Gastrocnemius medialis (tissue), 4 donors: ENCODE data around the gene SLX4IP. TPM values are rescaled to one million over a fixed set of nuclear protein-coding genes. Genes with fewer than 3 reads are reported as not detected.
A peak's percentile ranks its signal among the peaks of the same experiment; 100 is the strongest.

Source experiments
- ATAC-seq, 2 donors: fragments of 150-250 bp; one replicate each; pipeline ENCODE4 v1.9.1; 2016
- DNase-seq, 2 donors: peaks; one replicate each; pipeline ENCODE4 v3.0.0-alpha.2; 2019
- H3K27ac ChIP-seq, 4 donors: fragments of 200-600 bp; sonication (generic); 1 replicate in 1 of 4; 2 replicates in 3 of 4; pipeline ENCODE4 v1.5.1; 2016 to 2018; ENCODE audit warnings: mild to moderate bottlenecking in 2 of 4, moderate library complexity in 1 of 4
- H3K27me3 ChIP-seq, 3 donors: fragments of 200-600 bp; sonication (generic) in 2 of 3; 1 replicate in 1 of 3; 2 replicates in 2 of 3; pipeline versions ENCODE4 v1.5.1 to v1.6.0; 2016 to 2019; ENCODE audit warnings: mild to moderate bottlenecking in 1 of 3, moderate library complexity in 1 of 3
- H3K36me3 ChIP-seq, 2 donors: fragments of 200-600 bp; sonication (generic) in 1 of 2; one replicate each; pipeline ENCODE4 v1.5.1; 2017 to 2018
- H3K4me1 ChIP-seq, 2 donors: fragments of 200-600 bp; sonication (generic) in 1 of 2; one replicate each; pipeline ENCODE4 v1.5.1; 2016 to 2017; ENCODE audit warnings: mild to moderate bottlenecking in 2 of 2
- H3K4me3 ChIP-seq, 4 donors: fragments of 200-600 bp; sonication (generic) in 3 of 4; 1 replicate in 1 of 4; 2 replicates in 3 of 4; pipeline ENCODE4 v1.5.1; 2016 to 2019; ENCODE audit warnings: mild to moderate bottlenecking in 2 of 4
- H3K9me3 ChIP-seq, 3 donors: fragments of 200-600 bp; sonication (generic) in 2 of 3; 1 replicate in 1 of 3; 2 replicates in 2 of 3; pipeline ENCODE4 v1.5.1; 2016 to 2019
- CTCF ChIP-seq, 5 experiments: fragments of 450-650 bp in 3 of 5; fragments of 200-600 bp in 2 of 5; sonication (generic) in 2 of 5; IDR thresholded peaks in 4 of 5; conservative IDR thresholded peaks in 1 of 5; 1 replicate in 4 of 5; 2 replicates in 1 of 5; pipeline ENCODE4 v1.5.1; 2016 to 2019; ENCODE audit warnings: antibody characterized with exemption in 5 of 5, mild to moderate bottlenecking in 3 of 5, moderate library complexity in 3 of 5
- POLR2A ChIP-seq, 2 donors: fragments of 450-650 bp; IDR thresholded peaks; one replicate each; pipeline ENCODE4 v1.6.1; 2017; ENCODE audit warnings: antibody characterized with exemption in 2 of 2, mild to moderate bottlenecking in 2 of 2, moderate library complexity in 2 of 2
- in situ Hi-C, 4 donors: fragments of 200-750 bp; cut with MboI; loops; one replicate each; pipeline versions ENCODE4 v1.15.0 to v1.8.0; 2017; ENCODE audit warnings: low sequenced_read_pairs in 4 of 4
- intact Hi-C: fragments of 100-400 bp; cut with DNase I; formaldehyde crosslinking; loops from one replicate; pipeline ENCODE4 v1.15.1; 2023; ENCODE audit warnings: low total_unique reads
- total RNA-seq, 4 donors: library from RNA; depleted of rRNA; stranded (reverse); fragments of >200 nt; gene quantifications; one replicate each; pipeline versions ENCODE4 v1.1.0 to v1.2.3, GENCODE V29; 2016

The SLX4IP gene
- total RNA-seq, 4 donors from 2014 or later = 0.22 to 1.3 (median 0.71) TPM

DNA sequence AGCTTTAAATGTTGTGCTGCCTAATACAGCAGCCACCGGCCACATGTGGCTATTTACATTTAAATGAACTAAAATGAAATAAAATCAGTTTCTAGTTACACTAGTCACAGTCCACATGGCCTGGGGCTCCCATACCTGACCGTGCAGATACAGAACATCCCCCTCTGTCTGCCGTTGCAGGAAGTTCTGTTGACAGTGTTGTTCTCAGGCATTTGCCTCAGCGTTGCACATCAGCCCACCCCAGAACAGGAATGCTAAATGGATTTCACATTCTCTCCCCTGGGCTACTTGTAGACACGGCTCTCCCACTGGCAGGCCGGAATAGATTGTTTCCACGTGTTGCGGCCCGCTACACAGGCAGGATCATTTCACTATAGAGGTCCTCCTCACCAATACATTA lies 212.4 kb downstream of the SLX4IP start:
- Histone ChIP-seq H3K36me3 (peaks cover 0 to 42% of the 10 kb centered on the region in 2 donors), H3K4me3 (no peak overlapping the region), H3K4me1 (peaks cover 2 to 16% of the 10 kb centered on the region in 2 donors), H3K27ac (peak overlapping the region in 3 of 4 donors; percentile 32 to 41 (median 38)), H3K9me3 (no peaks in the 10 kb centered on the region), H3K27me3 (no peaks in the 10 kb centered on the region)
- peak in 1 of 5 experiments; percentile 20 for TF ChIP-seq CTCF (IDR thresholded peaks at IDR 0.05 in 4 of 5, conservative IDR thresholded peaks at IDR 0.05 in 1 of 5)
- no peak for TF ChIP-seq POLR2A (IDR thresholded peaks at IDR 0.05)
- ATAC-seq (no peak), DNase-seq (no peak)
- in situ Hi-C loops = no loop called here
- intact Hi-C loops = no loop called here

DNA sequence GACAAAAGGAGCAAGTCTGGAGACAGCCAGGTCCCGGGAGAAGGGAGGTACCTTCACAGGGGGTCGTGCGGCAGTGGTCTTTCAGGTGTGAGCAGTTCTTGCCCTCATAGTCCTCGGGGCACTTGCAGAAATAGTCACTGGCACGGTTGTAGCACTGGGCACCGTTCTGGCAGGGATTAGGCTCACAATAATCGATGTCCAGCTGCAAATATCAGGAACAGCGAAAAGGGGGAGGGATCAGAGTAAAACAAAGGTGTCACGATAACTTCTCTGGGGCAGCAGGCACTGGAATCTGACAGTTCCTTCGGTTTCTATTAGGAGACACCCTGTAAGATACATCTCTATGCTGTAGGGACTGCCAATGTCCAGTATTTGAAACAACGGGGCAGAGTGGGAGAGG lies 212.8 kb downstream of the SLX4IP start:
- DNase-seq (no peak), ATAC-seq (no peak)
- no peak for TF ChIP-seq POLR2A (IDR thresholded peaks at IDR 0.05)
- TF ChIP-seq CTCF (IDR thresholded peaks at IDR 0.05 in 4 of 5, conservative IDR thresholded peaks at IDR 0.05 in 1 of 5) = no peak
- Histone ChIP-seq H3K4me1 (peaks cover 6 to 20% of the 10 kb centered on the region in 2 donors), H3K4me3 (no peak overlapping the region), H3K27me3 (no peaks in the 10 kb centered on the region), H3K36me3 (peaks cover 0 to 40% of the 10 kb centered on the region in 2 donors), H3K9me3 (no peaks in the 10 kb centered on the region), H3K27ac (peak overlapping the region in 3 of 4 donors; percentile 31 to 41 (median 32))
- in situ Hi-C loops = no loop called here
- intact Hi-C loops = no loop called here

DNA sequence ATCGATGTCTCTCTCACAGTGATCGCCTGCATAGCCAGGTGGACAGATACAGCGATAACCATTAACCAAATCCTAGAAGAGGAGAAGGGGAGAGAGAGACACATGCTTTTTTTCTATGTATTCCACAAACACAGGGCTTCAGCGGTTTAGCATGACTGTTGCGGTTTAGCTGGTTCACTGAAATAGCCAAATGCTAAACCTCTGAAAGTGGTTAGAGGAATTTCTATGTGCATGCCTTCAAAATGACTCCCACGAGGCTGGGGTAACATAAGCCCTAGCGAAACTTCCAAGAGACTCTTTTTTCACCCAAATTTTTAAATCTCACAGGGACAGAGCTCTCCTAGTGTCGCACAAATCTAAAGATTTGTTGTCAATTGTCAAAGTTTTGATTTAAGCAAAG lies 213.5 kb downstream of the SLX4IP start:
- no peaks in the 10 kb centered on the region for H3K9me3 ChIP-seq
- in situ Hi-C loops = no loop called here
- no peak overlapping the region for H3K4me3 ChIP-seq
- no peaks in the 10 kb centered on the region for H3K27me3 ChIP-seq
- intact Hi-C loops = no loop called here
- no peak for TF ChIP-seq CTCF (IDR thresholded peaks at IDR 0.05 in 4 of 5, conservative IDR thresholded peaks at IDR 0.05 in 1 of 5)
- H3K4me1 ChIP-seq = peaks cover 11 to 25% of the 10 kb centered on the region in 2 donors
- DNase-seq = no peak
- no peak for ATAC-seq
- H3K36me3 ChIP-seq = peaks cover 0 to 40% of the 10 kb centered on the region in 2 donors
- H3K27ac ChIP-seq = peak overlapping the region in 3 of 4 donors; percentile 14 to 57 (median 26)

GRCh38 chr20:10649080-10649796 lies 214.1 kb downstream of the SLX4IP start:
- intact Hi-C loops (no loop called here), in situ Hi-C loops (no loop called here)
- Histone ChIP-seq H3K27me3 (no peaks in the 10 kb centered on the region), H3K9me3 (no peaks in the 10 kb centered on the region), H3K4me1 (peaks cover 17 to 30% of the 10 kb centered on the region in 2 donors), H3K36me3 (peaks cover 0 to 44% of the 10 kb centered on the region in 2 donors), H3K27ac (peak overlapping the region in 3 of 4 donors; percentile 26 to 67 (median 57)), H3K4me3 (no peak overlapping the region)
- DNase-seq (no peak), ATAC-seq (no peak)
- no peak for TF ChIP-seq CTCF (IDR thresholded peaks at IDR 0.05 in 4 of 5, conservative IDR thresholded peaks at IDR 0.05 in 1 of 5)
- TF ChIP-seq POLR2A (IDR thresholded peaks at IDR 0.05) = no peak
